DMS114 treated with DMSO at 0.1 percent for 48 hours (cell line): ENCODE results near the gene ACER2.
"Not testable (repeated sequence)": the region's sequence is repeated elsewhere in the genome, so short reads cannot be mapped to it uniquely, and the experiment has no call there.

Experiments
- DNase-seq: peaks from one replicate; lab custom pipeline; 2025; ENCODE audit not compliant: unreplicated experiment; lab: John Stamatoyannopoulos, UW

ACER2 gene

DNA sequence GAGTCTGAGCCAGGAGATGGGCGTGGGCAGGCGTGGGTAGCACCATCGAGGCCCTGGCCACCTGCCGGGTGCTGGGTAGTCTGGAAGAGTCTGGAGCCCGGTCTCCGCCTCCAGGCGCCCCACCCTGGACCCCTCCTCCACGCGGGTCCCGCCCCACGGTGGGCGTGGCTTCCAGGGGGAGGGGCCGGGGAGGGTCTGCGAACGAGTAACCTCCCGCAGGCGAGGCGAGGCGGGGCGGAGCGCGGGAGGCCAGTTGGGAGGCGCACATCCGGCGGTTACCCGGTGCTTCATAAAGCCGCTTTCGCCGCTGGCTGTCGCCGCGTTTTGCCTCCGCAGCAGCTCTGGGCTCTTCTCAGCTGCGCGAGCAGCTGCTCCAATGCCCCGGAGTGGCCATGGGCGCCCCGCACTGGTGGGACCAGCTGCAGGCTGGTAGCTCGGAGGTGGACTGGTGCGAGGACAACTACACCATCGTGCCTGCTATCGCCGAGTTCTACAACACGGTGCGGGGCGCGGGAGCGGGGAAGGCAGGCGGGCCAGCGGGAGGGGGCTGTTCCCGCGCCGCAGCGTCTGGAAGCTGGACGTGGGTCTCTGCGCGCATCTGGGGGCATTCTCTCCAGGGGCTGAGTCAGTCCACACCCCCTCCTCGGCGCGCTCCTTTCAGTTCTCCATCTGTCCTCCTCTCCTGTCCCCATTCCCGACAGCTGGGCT, at the start of gene ACER2:
Gene ACER2 (plus strand): TSS at position 317 of the 708 bp plus-strand sequence. CDS start 76 bp downstream, at position 393.
- peak; percentile 42 for DNase-seq

DNA sequence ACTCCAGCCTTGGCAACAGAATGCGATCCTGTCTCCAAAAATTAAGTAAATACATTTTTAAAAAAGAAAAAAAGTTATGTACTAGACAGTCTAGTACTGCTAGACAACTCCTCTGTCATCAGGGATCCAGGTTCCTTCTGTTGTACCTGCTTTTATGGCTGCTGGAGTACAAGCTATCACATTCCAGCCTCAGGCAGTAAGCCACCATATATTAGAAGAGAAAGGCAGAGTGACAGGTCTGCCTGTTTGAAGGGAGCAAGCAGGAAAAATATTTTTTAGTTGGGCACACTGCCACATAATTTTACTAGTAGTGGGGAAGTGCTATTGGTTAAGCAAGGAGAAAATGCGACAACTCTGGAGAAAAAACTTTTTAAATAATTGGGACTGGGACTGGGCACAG, 39.7 kb upstream of the ACER2 start:
- DNase-seq = no peak

- peak; percentile 9 for DNase-seq
Measured at GRCh38 chr9:19371942-19372341, 36.9 kb upstream of the ACER2 start.

- no peak for DNase-seq
Measured at GRCh38 chr9:19372567-19372966, 36.2 kb upstream of the ACER2 start.

DNA sequence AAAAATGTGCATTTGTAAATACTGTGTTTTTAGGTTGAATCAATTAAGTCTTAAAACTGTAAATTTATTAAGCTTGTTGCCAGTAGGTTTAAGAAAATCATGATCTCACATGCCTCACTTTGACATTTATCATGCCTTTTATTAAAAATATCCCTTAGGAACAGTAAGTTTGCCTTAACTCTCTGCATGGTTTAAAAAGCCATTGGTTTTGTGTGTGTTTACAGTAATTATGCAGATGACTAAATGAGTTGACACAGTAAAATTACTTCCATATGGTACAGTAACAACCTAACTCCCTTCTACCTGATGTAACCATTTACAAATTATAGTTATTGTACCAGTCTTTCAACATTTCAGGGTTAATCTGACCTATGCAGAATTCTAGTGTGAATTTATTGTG, 35.3 kb upstream of the ACER2 start:
- DNase-seq = no peak

- no peak for DNase-seq
Measured at GRCh38 chr9:19375538-19375937, 33.3 kb upstream of the ACER2 start.

DNA sequence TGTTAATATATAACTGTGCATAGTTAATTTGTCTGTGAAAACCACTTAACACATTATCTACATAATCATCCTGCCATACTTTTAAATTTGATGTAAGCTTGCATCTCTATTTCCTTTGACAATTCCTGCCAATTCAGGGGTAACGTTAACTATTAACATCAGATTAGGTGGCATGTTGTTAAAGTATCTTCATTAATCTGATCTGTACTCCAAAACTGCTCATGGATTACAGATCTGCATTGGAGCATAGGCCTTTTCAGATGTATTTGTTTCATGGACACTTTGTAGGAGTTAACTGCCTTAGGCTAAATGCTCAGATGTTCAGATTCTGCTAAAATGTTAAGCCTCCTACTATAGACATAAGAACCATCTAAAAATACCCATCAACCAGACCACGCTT, 31.9 kb upstream of the ACER2 start:
- DNase-seq = no peak

GRCh38 chr9:19378164-19378563, 30.6 kb upstream of the ACER2 start:
- no peak for DNase-seq

GRCh38 chr9:19378647-19379046, 30.2 kb upstream of the ACER2 start:
- DNase-seq = no peak

- DNase-seq = no peak
Measured at GRCh38 chr9:19379283-19379682, 29.5 kb upstream of the ACER2 start.

- no peak for DNase-seq
Measured at GRCh38 chr9:19379697-19380046, 29.1 kb upstream of the ACER2 start.

DNA sequence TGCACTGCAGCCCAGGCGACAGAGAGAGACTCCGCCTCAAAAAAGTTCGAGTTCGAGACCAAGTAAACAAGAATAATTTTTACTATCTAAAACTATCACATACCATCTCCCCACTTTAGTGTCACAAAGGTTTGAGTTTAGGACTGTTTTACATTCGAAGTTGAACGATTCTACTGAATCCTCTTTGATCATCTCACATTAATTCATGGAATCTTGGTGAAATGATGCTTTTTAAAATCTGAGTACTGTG, 28.1 kb upstream of the ACER2 start:
- DNase-seq = no peak

DNA sequence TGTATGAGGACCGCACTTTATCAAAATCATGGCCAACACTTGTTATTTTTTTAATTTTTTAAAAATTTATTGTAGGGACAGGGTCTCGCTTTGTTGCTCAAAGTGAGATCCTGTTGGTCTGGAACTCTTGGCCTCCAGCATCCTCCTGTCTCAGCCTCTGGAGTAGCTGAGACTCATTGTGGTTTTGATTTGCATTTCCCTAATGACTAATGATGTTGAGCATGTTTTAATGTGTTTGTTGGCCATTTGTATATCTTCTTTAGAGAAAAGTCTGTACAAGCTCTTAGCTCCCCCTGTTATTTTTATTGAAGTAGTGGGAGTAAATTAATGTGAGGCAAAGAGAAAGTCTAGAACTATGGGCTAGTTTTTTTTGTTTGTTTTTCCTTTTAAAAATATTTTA, 27.2 kb upstream of the ACER2 start:
- DNase-seq = no peak

- not testable (repeated sequence) for DNase-seq
Measured at GRCh38 chr9:19385212-19385611, 23.6 kb upstream of the ACER2 start.

- no peak for DNase-seq
Measured at GRCh38 chr9:19385786-19386501, 22.9 kb upstream of the ACER2 start.

DNA sequence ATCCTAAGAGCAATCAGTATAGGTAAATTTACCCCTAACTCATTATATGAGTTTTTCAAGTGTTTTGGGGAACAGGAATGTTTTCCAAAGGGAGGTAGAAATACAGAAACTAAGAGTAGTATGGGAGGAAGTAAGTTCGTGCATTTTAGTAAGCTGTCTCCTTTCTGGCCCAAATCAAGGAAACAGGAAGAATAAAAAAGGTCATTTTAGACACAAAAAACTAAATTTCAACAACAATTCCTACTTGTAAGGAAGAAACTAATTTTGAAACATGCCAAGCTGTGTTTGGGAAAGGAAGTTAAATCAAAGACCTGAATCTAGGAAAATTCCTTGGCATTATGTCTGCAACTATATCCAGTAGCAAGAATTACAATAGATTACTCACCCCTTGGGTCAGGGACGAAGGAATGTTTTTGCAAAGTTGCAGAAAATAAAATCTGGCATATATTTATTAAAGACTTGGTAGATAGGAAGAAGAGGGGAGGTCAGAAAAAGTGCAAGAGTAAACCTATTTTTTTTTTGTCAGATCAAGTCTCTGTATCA, 22.2 kb upstream of the ACER2 start:
- DNase-seq = no peak

GRCh38 chr9:19387317-19387716, 21.5 kb upstream of the ACER2 start:
- DNase-seq = no peak

DNA sequence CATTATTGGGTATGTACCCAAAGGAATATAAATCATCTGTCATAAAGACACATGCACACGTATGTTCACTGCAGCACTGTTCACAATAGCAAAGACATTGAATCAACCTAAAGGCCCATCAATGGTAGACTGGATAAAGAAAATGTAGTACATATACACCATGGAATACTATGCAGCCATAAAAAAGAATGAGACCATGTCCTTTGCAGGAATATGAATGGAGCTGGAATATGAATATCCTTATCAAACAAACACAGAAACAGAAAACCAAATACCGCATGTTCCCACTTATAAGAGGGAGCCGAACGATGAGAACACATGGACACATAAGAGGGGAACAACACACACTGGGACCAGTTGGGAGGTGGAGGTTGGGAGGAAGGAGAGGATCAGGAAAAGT, 19.3 kb upstream of the ACER2 start:
- DNase-seq = not testable (repeated sequence)

- DNase-seq = no peak
Measured at GRCh38 chr9:19397845-19398244, 11.0 kb upstream of the ACER2 start.

DNA sequence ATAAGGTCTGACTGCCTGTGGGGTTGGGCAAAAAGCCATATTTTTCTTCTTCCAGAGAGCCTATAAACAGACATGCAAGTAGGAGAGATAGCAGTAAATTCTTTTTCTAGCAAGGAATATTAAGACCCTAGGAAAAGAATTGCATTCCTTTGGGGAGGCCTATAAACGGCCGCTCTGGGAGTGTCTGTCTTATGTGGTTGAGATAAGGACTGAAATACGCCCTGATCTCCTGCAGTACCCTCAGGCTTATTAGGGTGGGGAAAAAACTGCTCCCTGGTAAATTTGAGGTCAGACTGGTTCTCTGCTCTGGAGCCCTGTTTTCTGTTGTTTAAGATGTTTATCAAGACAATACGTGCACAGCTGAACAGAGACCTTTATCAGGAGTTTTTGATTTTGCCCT, 5.6 kb upstream of the ACER2 start:
- DNase-seq = not testable (repeated sequence)

DNA sequence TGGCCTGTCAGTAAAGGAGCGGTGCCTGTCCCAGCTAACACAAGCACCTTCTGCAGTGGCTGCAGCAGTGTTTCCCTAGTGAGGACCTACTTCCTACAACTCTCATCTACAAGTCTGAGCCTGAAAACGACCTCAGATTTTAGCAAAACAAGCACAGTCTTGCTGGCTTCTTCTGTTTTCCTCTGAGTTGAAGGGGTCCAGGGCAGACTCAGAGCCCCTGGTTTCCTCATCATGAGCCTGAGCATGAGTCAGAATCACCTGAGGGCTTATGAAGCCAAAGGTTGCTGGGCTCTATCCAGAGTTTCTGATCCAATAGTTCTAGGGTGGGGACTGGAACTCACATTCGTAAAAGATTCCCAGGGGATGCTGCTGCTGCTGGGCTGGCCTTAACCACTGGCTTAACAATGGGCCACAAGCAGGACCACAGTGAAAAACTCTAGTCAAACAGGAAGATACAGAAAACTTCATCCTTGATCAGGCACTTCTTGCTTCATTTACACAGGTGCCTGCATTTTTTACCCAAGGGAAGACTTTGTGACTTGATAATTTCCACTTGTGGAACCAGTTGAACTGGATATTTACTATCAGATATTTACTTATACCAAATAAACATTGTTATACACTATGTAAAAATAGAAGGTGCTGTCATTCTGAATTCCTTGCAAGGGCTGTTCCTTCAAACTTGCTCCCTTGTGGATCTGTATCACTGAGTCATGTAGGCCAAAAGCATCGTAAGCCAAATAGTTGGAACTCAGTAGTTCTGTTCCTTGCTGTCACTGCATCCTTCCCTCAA, 4.3 kb upstream of the ACER2 start:
- DNase-seq = no peak

DNA sequence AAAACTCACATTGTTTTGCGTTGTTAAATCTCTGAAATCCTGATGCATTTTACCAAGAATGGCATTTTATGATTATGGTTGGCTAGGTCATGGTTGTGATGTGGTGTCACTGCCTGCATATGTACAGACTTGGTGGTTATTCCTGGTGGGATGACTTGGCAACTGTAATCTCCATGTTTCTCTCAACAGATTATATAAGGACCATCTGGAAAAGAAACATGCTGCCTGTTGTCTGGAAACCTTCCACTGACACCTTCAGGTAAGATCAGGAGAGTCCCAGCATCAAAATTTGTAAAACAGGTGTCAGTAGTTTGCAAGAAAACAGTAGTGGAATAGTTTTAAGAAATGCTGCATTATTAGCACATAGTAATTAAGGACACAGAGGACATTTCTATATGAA, 3.0 kb upstream of the ACER2 start:
- no peak for DNase-seq
